Gastroesophageal sphincter (tissue), 4 donors: ENCODE results near the gene SOX6. TPM values are rescaled to one million over a fixed set of nuclear protein-coding genes. Genes with fewer than 3 reads are reported as not detected.

Experiments
- ATAC-seq: fragments of 150-250 bp; one replicate; pipeline ENCODE4 v1.9.1; 2016; ENCODE audit warnings: mild to moderate bottlenecking, moderate library complexity
- H3K27ac ChIP-seq, 4 donors: fragments of 200-600 bp; sonication (generic) in 3 of 4; 1 replicate in 3 of 4; 2 replicates in 1 of 4; pipeline ENCODE4 v1.5.1; 2016 to 2019
- H3K27me3 ChIP-seq: fragments of 200-600 bp; sonication (generic); one replicate; pipeline ENCODE4 v1.5.1; 2019
- H3K36me3 ChIP-seq, 2 donors: fragments of 200-600 bp; sonication (generic); one replicate each; pipeline ENCODE4 v1.5.1; 2019; ENCODE audit warnings: control low read depth in 1 of 2
- H3K4me1 ChIP-seq, 3 donors: fragments of 200-600 bp; sonication (generic); 1 replicate in 2 of 3; 2 replicates in 1 of 3; pipeline ENCODE4 v1.5.1; 2016 to 2019; ENCODE audit warnings: control low read depth in 2 of 3
- H3K4me3 ChIP-seq, 2 donors: fragments of 200-600 bp; sonication (generic); one replicate each; pipeline ENCODE4 v1.5.1; 2019; ENCODE audit warnings: mild to moderate bottlenecking in 1 of 2, moderate library complexity in 1 of 2
- H3K9me3 ChIP-seq, 3 donors: fragments of 200-600 bp; sonication (generic); one replicate each; pipeline ENCODE4 v1.5.1; 2017 to 2019; ENCODE audit warnings: control low read depth in 2 of 3
- CTCF ChIP-seq, 4 experiments: fragments of 200-600 bp in 2 of 4; fragments of 450-650 bp in 2 of 4; sonication (generic) in 1 of 4; IDR thresholded peaks; one replicate each; pipeline ENCODE4 v1.5.1; 2017 to 2019; ENCODE audit warnings: antibody characterized with exemption in 4 of 4, mild to moderate bottlenecking in 2 of 4, moderate library complexity in 2 of 4
- EP300 ChIP-seq: sonication (generic); formaldehyde crosslinking; IDR thresholded peaks from one replicate; pipeline ENCODE4 v1.6.1; 2017; ENCODE audit warnings: antibody characterized with exemption, mild to moderate bottlenecking
- POLR2A ChIP-seq, 2 donors: fragments of 450-650 bp; IDR thresholded peaks; one replicate each; pipeline ENCODE4 v1.6.1; 2017; ENCODE audit warnings: antibody characterized with exemption in 2 of 2, mild to moderate bottlenecking in 2 of 2, moderate library complexity in 1 of 2
- POLR2AphosphoS5 ChIP-seq: sonication (generic); formaldehyde crosslinking; IDR thresholded peaks from one replicate; pipeline ENCODE4 v1.6.1; 2017; ENCODE audit warnings: antibody characterized with exemption
- WGBS, 2 donors: methylation state at CpG; one replicate each; pipeline ENCODE4 v1.1.5; 2018; ENCODE audit warnings: low coverage in 1 of 2; 5-methylcytosine and 5-hydroxymethylcytosine counted together
- total RNA-seq, 4 donors: library from RNA; depleted of rRNA; stranded (reverse); fragments of >200 nt; gene quantifications; one replicate each; pipeline ENCODE4 v1.1.0, GENCODE V29; 2016

SOX6 gene
- total RNA-seq, 4 donors from 2014 or later = 1.2 to 21.9 (median 6.5) TPM

DNA sequence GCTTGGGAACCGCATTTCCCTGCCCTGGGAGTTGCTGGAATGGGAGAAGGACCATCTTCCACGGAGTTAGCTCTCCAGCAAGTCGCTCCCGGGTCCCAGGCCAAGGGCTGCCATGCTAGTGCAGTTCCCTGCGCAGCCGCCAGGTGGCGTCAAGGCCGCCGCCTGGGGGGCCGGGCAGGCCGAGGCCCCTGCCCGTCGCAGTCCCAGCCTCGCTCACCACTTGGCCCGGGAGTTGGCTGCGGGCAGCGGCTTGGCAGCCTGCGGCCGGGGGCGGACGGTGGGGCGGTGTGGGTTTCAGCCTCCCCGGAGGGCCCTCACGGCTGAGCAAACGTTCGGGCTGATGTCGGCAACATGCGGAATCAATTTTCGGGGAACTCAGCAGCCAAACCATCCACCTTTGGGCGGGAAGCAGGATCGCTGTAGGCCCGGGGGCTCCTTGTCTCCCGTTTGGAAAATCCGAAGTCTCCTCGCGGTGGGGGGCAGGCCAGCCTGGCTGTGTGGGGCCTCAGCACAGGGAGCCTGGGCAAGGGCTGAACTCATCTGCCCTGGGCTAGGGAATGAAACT lies 415.1 kb downstream of the SOX6 start:
- WGBS, 2 donors = 87% methylated on average over 3 of the region's 36 CpGs; no CpG with 5 or more reads in 1 of the 2 donors
- peaks cover 0 to 3% (median 0%) of the 10 kb centered on the region in 3 donors for H3K9me3 ChIP-seq
- TF ChIP-seq POLR2A (IDR thresholded peaks at IDR 0.05) (no peak), POLR2AphosphoS5 (no peak), CTCF (IDR thresholded peaks at IDR 0.05) (peak in 3 of 4 experiments; percentile 25 to 74 (median 58)), EP300 (no peak)
- H3K27me3 ChIP-seq = no peaks in the 10 kb centered on the region
- H3K4me1 ChIP-seq = peaks cover 0 to 24% (median 0%) of the 10 kb centered on the region in 3 donors
- H3K27ac ChIP-seq = no peak overlapping the region
- no peak for ATAC-seq
- no peaks in the 10 kb centered on the region for H3K36me3 ChIP-seq
- H3K4me3 ChIP-seq = no peak overlapping the region

DNA sequence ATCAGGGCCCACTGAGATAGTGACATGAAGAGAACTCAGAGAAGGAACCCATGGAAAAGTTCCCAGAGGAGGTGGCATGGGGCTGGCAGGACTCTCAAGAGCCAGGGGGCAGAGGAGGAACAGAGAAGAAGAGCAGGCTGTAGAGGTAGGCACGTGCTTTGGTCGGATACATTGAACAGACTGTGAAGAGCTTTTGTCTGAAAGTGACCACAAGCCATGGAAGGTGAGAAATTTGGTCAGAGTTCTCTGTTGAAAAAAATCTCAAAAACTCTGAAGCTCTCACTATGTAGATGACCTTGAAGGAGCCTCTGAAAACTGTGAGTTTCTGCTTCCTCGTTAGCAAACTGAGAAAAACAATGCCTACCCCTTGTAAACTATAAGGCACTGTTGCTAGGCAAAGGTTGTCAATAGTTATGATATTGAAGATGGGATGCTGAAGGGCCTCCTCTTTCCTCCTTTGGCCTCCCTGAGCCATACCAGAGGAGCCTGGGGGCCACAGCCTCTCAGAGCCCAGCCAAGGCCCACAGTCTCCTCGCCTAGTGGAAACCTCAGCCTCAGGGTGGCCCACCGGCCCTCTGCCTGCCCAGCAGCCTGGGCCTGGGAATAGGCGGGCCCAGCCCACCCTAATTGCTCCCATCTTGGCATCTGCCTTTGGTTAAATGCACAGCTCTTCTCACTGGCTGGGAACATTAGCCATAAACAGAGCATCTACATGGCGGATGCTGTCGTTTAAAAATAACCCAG lies 415.7 kb downstream of the SOX6 start:
- peaks cover 0 to 24% (median 0%) of the 10 kb centered on the region in 3 donors for H3K4me1 ChIP-seq
- H3K27me3 ChIP-seq = no peaks in the 10 kb centered on the region
- WGBS, 2 donors = 94 to 97% methylated on average over 2 to 3 of the region's 8 CpGs
- no peaks in the 10 kb centered on the region for H3K9me3 ChIP-seq
- H3K4me3 ChIP-seq = no peak overlapping the region
- ATAC-seq = no peak
- H3K36me3 ChIP-seq = no peaks in the 10 kb centered on the region
- H3K27ac ChIP-seq = no peak overlapping the region
- TF ChIP-seq CTCF (IDR thresholded peaks at IDR 0.05) (no peak), POLR2A (IDR thresholded peaks at IDR 0.05) (no peak), EP300 (no peak), POLR2AphosphoS5 (no peak)

- H3K27me3 ChIP-seq = no peaks in the 10 kb centered on the region
- WGBS, 2 donors = no CpG with 5 or more reads among the region's 1 CpG
- peak overlapping the region in 1 of 4 donors; percentile 82 for H3K27ac ChIP-seq
- no peak for ATAC-seq
- TF ChIP-seq POLR2AphosphoS5 (no peak), CTCF (IDR thresholded peaks at IDR 0.05) (no peak), EP300 (no peak), POLR2A (IDR thresholded peaks at IDR 0.05) (no peak)
- H3K4me3 ChIP-seq = no peak overlapping the region
- H3K36me3 ChIP-seq = no peaks in the 10 kb centered on the region
- no peaks in the 10 kb centered on the region for H3K9me3 ChIP-seq
- H3K4me1 ChIP-seq = peaks cover 0 to 24% (median 0%) of the 10 kb centered on the region in 3 donors
Observed at GRCh38 chr11:15938983-15939382, 417.4 kb downstream of the SOX6 start.

GRCh38 chr11:15938121-15938611 lies 418.2 kb downstream of the SOX6 start:
- peak overlapping the region in 1 of 2 donors; percentile 36 for H3K4me3 ChIP-seq
- 21 to 28% methylated on average over 2 to 6 of the region's 24 CpGs for WGBS, 2 donors

More at GRCh38 chr11:15938121-15938611, 418.2 kb downstream of the SOX6 start:
- peak; percentile 40 for ATAC-seq
- H3K36me3 ChIP-seq = no peaks in the 10 kb centered on the region
- H3K27ac ChIP-seq = peak overlapping the region in 3 of 4 donors; percentile 53 to 82 (median 57)
- no peaks in the 10 kb centered on the region for H3K9me3 ChIP-seq
- TF ChIP-seq EP300 (no peak), CTCF (IDR thresholded peaks at IDR 0.05) (peak in 2 of 4 experiments; percentile 10 to 29), POLR2AphosphoS5 (peak; percentile 21)
- H3K27me3 ChIP-seq = no peaks in the 10 kb centered on the region
- peaks cover 0 to 24% (median 0%) of the 10 kb centered on the region in 3 donors for H3K4me1 ChIP-seq
